ENCODE data around the gene HOXA11. TPM values are rescaled to one million over a fixed set of nuclear protein-coding genes. Genes with fewer than 3 reads are reported as not detected.
A peak's percentile ranks its signal among the peaks of the same experiment; 100 is the strongest.

The HOXA11 gene
- total and polyA plus RNA-seq, 2 donors from 2014 or later: 5.2 to 5.5 TPM

DNA sequence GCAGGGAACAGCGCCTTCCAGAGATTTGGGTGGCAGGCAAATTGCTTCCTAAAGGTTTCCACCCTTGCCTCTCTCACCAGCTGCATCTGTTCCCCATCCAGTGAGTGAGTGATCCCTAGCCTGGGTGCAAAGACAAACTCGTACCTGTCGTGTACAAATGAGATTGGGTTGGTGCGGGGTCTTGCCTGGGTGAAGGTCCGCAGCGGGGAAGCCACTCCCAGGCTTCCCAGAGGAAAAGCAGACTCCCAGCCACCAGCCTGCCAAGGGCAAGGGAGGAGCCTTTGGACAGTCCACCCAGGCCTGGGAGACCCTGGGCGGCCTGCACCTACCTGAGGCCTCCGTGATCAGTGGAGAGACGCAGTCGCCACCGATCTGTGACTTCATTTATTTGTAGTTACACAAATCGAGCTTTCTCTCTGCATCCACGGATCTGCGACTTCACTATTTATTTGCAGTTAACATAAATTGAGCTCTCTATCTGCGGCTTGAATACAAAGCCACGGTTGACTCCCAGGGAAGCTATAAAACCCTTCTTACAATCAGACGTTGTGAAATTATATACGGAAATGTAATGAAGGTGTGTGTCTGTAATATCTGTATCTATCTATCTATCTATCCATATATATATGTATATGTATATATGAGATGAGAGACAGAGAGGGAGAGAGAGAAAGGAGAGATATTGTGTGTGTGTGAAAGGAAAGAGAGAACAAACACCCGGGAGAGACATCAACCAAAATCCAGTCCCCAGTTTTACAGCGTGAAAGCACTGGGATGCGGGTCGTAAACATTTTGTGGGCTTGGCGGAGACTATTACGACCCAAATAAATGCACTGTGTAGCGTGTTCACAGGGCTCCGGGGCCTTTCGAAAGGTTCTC lies 25.5 kb downstream of the HOXA11 start:
- DNase-seq (peak in 3 of 5 donors; percentile 68 to 79 (median 76)), FAIRE-seq (no peak)
- TF ChIP-seq, protein P1, sequence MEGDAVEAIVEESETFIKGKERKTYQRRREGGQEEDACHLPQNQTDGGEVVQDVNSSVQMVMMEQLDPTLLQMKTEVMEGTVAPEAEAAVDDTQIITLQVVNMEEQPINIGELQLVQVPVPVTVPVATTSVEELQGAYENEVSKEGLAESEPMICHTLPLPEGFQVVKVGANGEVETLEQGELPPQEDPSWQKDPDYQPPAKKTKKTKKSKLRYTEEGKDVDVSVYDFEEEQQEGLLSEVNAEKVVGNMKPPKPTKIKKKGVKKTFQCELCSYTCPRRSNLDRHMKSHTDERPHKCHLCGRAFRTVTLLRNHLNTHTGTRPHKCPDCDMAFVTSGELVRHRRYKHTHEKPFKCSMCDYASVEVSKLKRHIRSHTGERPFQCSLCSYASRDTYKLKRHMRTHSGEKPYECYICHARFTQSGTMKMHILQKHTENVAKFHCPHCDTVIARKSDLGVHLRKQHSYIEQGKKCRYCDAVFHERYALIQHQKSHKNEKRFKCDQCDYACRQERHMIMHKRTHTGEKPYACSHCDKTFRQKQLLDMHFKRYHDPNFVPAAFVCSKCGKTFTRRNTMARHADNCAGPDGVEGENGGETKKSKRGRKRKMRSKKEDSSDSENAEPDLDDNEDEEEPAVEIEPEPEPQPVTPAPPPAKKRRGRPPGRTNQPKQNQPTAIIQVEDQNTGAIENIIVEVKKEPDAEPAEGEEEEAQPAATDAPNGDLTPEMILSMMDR (IDR thresholded peaks at IDR 0.05; ENCODE audit: borderline replicate concordance, extremely low read depth, insufficient read depth): no peak
- no peaks in the 10 kb centered on the region for H3K27me3 ChIP-seq (ENCODE audit: control insufficient read depth, insufficient read depth, low read length)
- no peaks in the 10 kb centered on the region for H3K9me3 ChIP-seq (ENCODE audit: control insufficient read depth in 2 of 3, insufficient read depth in 1 of 3, low read length in 3 of 3)
- H3K27ac ChIP-seq (ENCODE audit: low read depth in 2 of 2, low read length in 2 of 2): peak overlapping the region; percentile 96 to 98
- H3K4me1 ChIP-seq (ENCODE audit: control insufficient read depth in 2 of 3, insufficient read depth in 2 of 3, low read depth in 1 of 3, low read length in 3 of 3): peaks cover 0 to 7% (median 6%) of the 10 kb centered on the region in 3 donors
- H3K9ac ChIP-seq (ENCODE audit: low read length in 3 of 3): peak overlapping the region; percentile 45 to 77 (median 76)
- peak overlapping the region; percentile 37 to 86 (median 77) for H3K4me3 ChIP-seq (ENCODE audit: low read length in 3 of 3)
- intact Hi-C loops (cut with DNase I): loop anchor here (10.0 kb wide), 1 partner anchor 785 kb away; no protein-coding TSS in a partner anchor
- H3K36me3 ChIP-seq (ENCODE audit: control insufficient read depth in 2 of 3, insufficient read depth in 3 of 3, low read length in 3 of 3): peaks cover 0 to 9% (median 5%) of the 10 kb centered on the region in 3 donors

DNA sequence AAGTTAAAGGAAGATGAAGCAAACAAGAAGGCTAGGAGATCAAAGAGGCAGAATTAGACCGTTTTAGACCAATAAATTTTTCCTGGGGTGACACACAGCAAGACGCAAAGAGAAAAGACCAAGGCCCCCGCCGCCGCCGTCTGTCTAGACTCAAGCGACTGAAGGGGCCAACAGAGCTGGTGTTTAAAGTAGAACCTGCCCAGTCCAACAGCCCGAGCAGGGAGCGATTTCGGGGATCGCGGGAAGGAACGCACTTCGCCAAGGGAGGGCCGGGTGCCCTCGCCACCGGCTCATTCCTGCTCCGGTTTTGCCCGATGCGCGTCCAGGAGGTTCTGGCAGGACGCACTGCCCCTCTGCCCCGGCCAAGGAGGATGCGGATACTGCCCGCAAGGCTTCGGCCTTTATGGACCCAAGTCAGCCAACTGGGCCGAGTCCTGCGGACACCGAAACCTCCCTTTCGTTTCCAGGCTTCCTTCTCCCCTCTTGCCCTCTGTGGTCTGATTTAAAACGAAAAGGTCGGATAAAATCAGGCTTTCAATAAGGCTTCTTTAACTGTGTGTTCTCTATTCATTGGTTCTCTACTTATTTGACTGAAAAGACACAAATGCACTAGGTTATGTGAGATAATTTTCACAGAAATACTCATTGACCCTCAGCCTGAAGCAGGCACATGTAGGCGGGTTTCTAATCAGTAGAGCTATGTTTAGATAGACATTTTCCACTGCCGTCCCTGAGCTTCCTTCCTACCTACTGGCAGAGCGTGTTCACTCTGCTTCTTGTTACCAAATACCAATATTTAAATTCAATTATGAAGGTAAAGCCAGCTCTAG lies 26.4 kb downstream of the HOXA11 start:
- H3K9me3 ChIP-seq (ENCODE audit: control insufficient read depth in 2 of 3, insufficient read depth in 1 of 3, low read length in 3 of 3): no peaks in the 10 kb centered on the region
- DNase-seq (peak; percentile 70 to 88 (median 83)), FAIRE-seq (no peak)
- H3K4me3 ChIP-seq (ENCODE audit: low read length in 3 of 3): peak overlapping the region; percentile 37 to 86 (median 56)
- H3K27ac ChIP-seq (ENCODE audit: low read depth in 2 of 2, low read length in 2 of 2): peak overlapping the region; percentile 96 to 98
- intact Hi-C loops (cut with DNase I): loop anchor here (10.0 kb wide), 1 partner anchor 784 kb away; no protein-coding TSS in a partner anchor
- peak overlapping the region; percentile 45 to 77 (median 76) for H3K9ac ChIP-seq (ENCODE audit: low read length in 3 of 3)
- peaks cover 0 to 11% (median 9%) of the 10 kb centered on the region in 3 donors for H3K4me1 ChIP-seq (ENCODE audit: control insufficient read depth in 2 of 3, insufficient read depth in 2 of 3, low read depth in 1 of 3, low read length in 3 of 3)
- TF ChIP-seq, protein P1 (IDR thresholded peaks at IDR 0.05; ENCODE audit: borderline replicate concordance, extremely low read depth, insufficient read depth): no peak
- H3K27me3 ChIP-seq (ENCODE audit: control insufficient read depth, insufficient read depth, low read length): no peaks in the 10 kb centered on the region
- peaks cover 0 to 6% (median 5%) of the 10 kb centered on the region in 3 donors for H3K36me3 ChIP-seq (ENCODE audit: control insufficient read depth in 2 of 3, insufficient read depth in 3 of 3, low read length in 3 of 3)

DNA sequence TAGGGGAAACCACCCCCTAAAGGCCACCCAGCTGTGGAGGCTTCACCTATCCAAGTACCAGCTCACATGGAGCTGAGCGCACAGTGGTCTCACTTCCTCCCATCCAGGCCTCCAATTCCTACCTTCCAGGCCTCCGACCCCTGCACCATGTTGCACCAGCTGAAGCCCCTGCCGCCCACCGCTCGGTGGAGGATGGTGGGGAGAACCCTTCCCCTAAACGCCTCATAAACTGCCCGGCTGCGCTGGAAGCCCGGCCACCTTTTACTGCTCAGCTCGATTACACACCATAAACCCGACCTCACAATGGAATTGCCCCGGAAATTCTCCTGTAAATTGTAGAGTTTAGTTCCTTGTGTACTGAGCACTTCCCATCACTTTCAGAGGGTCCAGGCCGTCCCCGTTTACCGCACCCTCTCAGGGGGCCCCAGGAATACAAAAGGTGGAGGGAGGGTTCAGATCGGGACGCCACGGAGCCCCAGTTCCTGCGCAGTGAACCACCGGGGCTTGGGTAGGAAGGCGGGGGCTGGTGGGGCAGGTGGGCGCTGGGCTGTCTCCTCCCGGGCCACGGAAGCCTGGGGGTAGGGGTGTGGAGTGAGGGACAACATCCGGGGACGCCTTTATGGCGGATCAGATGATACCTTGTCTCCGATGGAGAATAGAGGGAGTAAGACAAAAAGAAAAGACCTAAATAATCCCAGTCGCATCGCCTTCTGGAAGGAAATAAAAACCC lies 27.2 kb downstream of the HOXA11 start:
- DNase-seq (peak; percentile 71 to 95 (median 93)), FAIRE-seq (no peak)
- H3K27me3 ChIP-seq (ENCODE audit: control insufficient read depth, insufficient read depth, low read length): no peaks in the 10 kb centered on the region
- H3K36me3 ChIP-seq (ENCODE audit: control insufficient read depth in 2 of 3, insufficient read depth in 3 of 3, low read length in 3 of 3): peaks cover 0 to under 1% (median 0%) of the 10 kb centered on the region in 3 donors
- TF ChIP-seq, protein P1 (IDR thresholded peaks at IDR 0.05; ENCODE audit: borderline replicate concordance, extremely low read depth, insufficient read depth): no peak
- H3K4me3 ChIP-seq (ENCODE audit: low read length in 3 of 3): peak overlapping the region; percentile 12 to 86 (median 64)
- intact Hi-C loops (cut with DNase I): loop anchor here (10.0 kb wide), 1 partner anchor 783 kb away; no protein-coding TSS in a partner anchor
- peaks cover 0 to 19% (median 9%) of the 10 kb centered on the region in 3 donors for H3K4me1 ChIP-seq (ENCODE audit: control insufficient read depth in 2 of 3, insufficient read depth in 2 of 3, low read depth in 1 of 3, low read length in 3 of 3)
- H3K27ac ChIP-seq (ENCODE audit: low read depth in 2 of 2, low read length in 2 of 2): peak overlapping the region; percentile 96 to 98
- H3K9me3 ChIP-seq (ENCODE audit: control insufficient read depth in 2 of 3, insufficient read depth in 1 of 3, low read length in 3 of 3): no peaks in the 10 kb centered on the region
- peak overlapping the region in 2 of 3 donors; percentile 64 to 77 for H3K9ac ChIP-seq (ENCODE audit: low read length in 3 of 3)

Measured in kidney (tissue), 14 donors.